Fibroblast of skin of scalp (primary cell): ENCODE measurements around the gene ACAD11. TPM values are rescaled to one million over a fixed set of nuclear protein-coding genes. Genes with fewer than 3 reads are reported as not detected.

Experiments
- DNase-seq: peaks from one replicate; pipeline ENCODE4 v3.0.0-alpha.2; 2013
- polyA plus RNA-seq, 2 experiments: library from polyadenylated mRNA; unstranded; fragments of 120-200 nt; gene quantifications; one replicate each; pipeline ENCODE4 v1.2.1, GENCODE V29; 2013; ENCODE audit not compliant: insufficient read length in 2 of 2

Gene ACAD11, protein sequence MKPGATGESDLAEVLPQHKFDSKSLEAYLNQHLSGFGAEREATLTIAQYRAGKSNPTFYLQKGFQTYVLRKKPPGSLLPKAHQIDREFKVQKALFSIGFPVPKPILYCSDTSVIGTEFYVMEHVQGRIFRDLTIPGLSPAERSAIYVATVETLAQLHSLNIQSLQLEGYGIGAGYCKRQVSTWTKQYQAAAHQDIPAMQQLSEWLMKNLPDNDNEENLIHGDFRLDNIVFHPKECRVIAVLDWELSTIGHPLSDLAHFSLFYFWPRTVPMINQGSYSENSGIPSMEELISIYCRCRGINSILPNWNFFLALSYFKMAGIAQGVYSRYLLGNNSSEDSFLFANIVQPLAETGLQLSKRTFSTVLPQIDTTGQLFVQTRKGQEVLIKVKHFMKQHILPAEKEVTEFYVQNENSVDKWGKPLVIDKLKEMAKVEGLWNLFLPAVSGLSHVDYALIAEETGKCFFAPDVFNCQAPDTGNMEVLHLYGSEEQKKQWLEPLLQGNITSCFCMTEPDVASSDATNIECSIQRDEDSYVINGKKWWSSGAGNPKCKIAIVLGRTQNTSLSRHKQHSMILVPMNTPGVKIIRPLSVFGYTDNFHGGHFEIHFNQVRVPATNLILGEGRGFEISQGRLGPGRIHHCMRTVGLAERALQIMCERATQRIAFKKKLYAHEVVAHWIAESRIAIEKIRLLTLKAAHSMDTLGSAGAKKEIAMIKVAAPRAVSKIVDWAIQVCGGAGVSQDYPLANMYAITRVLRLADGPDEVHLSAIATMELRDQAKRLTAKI
- polyA plus RNA-seq (2013, experiment 1 of 2; ENCODE audit: insufficient read length) = 14.8 TPM
- 16.6 TPM for polyA plus RNA-seq (2013, experiment 2 of 2; ENCODE audit: insufficient read length)

DNA sequence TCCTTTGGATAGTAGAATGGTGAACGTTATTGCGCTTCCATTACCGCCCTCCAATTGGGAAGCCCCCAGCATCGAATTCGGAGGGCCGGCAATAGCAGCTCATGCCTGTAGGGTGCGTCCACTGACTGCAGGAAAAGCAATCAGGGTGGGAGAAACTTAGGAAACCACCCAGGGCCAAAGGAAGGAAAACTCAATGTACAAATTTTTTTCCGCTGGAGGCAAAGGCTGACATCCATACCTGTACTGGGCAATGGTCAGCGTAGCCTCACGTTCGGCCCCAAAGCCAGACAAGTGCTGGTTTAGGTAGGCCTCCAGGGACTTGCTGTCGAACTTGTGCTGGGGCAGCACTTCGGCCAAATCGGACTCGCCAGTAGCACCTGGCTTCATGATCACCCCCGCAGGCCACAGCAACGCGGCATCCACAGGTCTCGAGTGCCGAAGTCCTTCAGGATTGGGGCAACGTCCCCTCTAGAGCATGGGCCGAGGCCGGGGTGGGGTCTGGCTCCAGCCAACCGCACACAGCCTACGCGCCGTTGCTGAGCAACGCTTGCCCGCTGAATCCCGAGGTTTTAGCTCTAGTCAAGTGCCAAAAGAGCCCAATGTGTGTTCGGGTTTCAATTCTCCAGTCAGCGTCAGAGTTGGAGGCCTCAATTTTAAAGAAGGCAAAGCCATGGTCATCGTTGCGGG lies at the start of gene ACAD11:
Gene ACAD11 (minus strand): TSS at position 445 of the 687 bp plus-strand sequence. CDS start 58 bp downstream, at position 387.
- peak; percentile 72 for DNase-seq

DNA sequence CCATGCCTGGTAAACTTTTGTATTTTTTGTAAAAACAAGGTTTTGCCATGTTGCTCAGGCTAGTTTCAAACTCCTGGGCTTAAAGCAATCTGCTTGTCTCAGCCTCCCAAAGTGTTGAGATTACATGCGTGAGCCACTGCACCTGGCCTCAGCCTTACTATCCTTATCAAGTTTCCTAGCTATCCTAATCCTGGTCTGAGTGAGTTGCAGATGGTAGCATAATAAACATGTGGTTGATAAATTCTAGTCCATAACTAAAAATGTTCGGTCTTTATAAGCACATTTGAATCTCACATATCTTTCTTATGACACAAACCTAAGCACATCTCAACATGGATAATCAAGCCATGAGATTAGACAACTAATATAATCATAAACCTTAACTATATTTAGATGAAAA lies 44.1 kb upstream of the ACAD11 start:
- no peak for DNase-seq

DNA sequence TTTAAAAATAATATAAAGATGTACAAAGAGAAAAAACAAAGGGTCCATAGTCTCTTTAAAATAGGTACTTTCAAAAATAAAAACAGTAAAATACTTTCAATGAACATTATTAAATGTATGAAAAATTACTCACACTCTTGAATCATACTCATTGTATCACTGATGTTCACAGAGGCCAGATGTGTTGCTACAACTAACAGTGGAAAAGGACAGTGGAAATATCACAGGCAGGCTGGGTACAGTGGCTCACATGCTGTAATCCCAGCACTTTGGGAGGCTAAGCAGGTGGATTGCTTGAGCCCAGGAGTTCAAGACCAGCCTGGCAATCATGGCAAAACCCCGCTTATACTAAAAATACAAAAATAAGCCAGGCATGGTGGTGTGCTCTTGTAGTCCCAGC lies 35.8 kb upstream of the ACAD11 start:
- no peak for DNase-seq

DNA sequence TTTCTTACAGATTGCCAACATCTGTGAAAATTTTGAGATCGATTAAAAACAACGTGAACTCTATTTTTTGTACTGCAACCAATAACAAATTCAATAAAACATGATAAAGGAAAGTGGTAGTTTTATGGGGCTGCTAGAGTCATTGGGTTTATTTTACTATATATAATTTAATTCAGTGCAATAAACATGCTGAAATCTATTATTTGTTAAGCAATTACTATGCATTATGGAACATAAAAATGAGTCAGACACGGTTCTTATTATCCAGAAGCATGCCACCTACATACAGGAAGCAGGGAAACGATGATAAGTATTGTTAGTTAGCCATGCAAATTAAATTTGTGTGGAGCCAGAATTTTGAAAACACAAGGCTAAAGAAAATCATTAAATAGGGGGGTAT lies 35.4 kb upstream of the ACAD11 start:
- no peak for DNase-seq

DNA sequence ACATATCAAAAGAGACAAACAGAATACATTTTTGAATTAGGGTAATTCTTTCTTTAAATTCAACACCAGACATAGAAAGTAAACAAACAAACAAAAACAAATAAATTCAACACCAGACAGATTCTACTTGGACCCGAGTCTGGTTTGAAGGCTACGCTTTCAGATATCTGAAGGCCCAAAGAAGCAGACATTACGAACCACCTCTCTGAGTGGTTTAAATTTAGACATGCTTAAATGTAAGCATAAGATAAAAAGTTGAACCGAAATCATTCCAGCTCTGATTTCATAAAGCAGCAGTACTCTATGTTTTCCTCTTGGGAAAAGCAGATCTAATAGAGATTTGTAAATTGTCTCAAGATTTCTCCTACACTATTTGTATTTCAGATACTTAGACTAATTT lies 30.4 kb upstream of the ACAD11 start:
- DNase-seq = no peak

DNA sequence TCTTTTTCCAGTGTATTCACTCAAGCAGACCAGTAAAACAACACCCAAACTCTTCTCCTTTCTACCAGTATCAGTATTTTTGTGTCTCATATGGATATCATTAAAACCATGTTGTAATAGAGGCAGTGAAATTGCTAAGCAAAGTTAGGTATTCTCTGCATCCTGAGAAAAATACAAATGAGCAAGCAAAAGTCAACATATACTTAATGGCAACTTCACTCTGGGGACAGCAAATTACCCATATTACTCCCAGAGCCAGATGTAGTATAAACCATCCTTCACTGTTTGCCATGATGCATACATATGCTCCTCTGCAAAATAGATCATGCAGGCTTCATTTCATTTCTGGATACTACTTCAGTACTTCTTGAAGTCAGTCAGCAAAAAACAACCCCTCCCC lies 22.6 kb upstream of the ACAD11 start:
- DNase-seq = no peak

DNA sequence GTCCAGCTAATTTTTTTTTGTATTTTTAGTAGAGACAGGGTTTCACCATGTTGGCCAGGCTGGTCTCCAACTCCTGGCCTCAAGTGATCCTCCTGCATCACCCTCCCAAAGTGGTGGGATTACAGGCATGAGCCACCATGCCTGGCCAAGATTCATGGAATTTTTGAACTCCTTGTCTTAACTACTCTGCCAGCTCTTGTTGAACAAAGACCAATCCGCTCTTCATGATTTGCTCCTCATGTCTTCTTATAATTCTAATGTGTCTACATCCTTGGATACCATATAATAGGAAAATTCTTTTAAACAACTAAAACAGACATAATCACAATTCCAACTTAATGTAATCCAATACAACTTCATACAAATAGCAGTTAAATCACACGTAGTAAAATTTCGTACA lies 21.8 kb upstream of the ACAD11 start:
- DNase-seq = no peak

- no peak for DNase-seq
These were observed 20.3 kb upstream of the ACAD11 start for GRCh38 chr3:132679911-132680310.

DNA sequence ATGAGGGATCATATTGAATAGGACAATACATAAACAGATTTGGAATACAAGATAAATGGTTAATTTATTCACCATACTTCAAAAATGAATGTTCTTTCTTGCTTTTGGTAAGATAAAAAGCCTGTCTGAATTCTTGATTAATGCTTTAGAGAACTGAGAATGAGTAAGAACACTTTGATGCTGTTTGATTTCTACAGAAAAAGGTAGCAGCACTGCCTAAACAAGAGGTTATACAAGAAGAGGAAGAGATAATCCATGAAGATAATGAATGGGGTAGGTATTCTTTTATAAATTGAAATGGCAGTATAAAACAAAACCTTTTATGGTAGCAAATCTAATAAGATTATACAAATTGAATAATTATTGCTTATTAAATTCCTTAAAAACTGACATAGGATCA lies 15.8 kb upstream of the ACAD11 start:
- no peak for DNase-seq

GRCh38 chr3:132669256-132669777 lies 9.7 kb upstream of the ACAD11 start:
- DNase-seq = no peak

DNA sequence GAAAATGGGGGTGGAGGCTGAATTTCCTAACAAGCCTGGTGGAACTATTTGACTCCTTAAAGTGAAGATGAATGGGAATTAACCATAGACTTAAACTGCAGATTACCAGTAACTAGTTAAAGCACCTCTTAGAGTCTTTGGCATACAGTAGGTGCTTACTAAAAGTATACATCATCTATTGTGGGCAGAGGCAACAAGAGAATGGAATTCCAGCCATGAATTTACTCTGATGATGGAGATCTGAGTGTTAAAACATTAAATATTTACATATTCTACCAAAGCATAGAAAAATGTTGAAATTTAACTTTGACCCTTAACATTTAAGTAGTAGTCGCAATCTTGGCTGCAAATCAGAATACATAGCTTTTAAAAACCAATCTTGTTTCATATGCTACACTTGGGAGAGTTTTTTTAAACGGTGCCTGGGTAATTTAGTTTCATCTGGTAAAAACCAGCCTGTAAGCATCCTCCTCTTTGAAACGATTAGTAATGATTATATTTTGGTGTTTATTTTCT lies 5.7 kb upstream of the ACAD11 start:
- DNase-seq = no peak

- DNase-seq = no peak
These were observed 2.6 kb upstream of the ACAD11 start for GRCh38 chr3:132662212-132662611.

DNA sequence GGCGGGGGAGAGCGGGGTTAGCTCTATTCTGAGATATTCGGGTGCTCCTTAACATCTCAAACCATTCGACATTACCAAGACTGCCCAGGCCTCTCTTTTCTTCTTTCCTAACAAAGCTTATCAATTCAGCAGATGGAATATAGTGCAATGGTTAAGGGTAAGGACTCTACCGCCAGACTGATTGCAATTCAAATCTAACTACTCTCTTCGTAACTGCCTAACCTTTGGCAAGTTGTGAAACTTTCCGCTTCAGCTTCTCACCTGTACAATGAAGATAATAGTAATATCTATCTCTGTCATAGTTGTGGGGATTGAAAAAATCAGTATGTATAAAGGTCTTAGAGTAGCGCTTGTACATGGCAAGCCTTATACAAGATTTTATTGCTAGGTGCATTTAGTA lies 1.5 kb upstream of the ACAD11 start:
- DNase-seq = no peak

- peak; percentile 28 for DNase-seq
These were observed 1.1 kb upstream of the ACAD11 start for GRCh38 chr3:132660811-132661070.

GRCh38 chr3:132660052-132660810 lies 622 bp upstream of the ACAD11 start, which contains the start of gene UBA5:
UBA5 (plus strand) TSS chr3:132660329; CDS start chr3:132660538, 209 bp downstream.
- DNase-seq = peak; percentile 68

DNA sequence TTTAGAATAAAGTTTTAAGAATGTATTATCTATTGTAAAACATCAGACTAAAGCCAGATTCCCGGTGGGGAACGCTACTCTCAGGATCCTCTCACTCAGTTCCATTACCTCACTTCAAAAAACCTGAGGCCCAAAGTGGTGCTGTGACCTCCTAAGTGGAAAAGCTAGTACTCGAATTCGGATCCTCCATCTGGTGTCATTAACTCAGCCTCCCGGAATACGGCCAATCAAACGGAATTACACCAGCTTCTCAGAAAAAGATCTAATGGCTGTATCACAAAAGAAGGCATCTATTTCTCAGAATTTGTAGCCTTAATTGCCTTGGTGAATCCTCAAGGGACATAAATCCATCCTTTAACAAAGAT lies 627 bp downstream of the ACAD11 start:
- DNase-seq = no peak

DNA sequence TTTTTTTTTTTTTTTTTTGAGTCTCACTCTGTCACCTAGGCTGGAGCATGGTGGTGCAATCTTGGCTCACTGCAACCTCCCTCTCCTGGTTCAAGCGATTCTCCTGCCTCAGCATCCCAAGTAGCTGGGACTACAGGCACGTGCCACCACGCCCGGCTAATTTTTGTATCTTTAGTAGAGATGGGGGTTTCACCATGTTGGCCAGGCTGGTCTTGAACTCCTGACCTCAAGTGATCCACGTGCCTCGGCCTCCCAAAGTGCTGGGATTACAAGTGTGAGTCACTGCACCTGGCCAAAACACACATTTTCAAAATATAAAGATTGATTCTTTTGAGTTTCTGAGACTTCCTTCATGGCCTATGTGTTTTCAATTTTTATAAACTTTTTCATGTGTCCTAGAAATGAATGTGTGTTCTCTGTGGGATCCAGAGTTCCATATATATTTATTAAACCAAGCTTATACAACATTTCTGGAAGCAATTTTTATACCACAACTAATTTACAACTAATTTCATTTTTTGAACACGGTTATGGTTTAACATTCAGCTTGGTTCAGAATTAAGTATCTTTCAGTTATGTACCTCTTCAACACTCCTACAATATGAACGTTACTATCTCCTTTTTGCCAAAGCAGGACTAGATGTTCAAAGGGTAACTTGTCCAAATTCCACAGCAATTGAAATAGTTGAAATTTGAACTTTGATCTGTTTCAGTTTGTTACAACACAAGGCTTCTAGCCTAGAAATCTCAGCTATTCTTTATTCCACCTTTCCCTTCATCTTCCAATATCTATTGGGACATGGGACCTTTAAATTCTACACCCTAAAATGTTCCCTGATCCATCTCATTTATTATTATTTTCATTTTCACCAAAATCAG lies 1.5 kb downstream of the ACAD11 start:
- DNase-seq = no peak

GRCh38 chr3:132655471-132655870 lies 4.1 kb downstream of the ACAD11 start:
- no peak for DNase-seq

DNA sequence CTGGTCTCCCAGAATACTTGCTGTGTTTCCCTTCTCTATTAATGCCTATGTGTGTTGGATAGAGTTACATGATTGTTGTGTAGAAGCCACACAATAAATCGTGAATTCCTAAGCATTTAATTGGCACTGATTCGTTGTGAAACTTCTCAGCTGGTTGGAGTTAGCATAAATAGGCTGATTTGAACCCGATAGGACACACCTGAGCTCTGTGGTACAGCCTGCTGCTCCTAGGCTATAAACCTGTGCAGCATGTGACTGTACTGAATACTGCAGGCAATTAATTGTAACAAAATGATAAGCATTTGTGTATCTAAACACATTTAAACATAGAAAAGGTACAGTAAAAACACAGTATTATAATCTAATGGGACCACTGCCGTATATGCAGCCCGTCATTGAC lies 4.9 kb downstream of the ACAD11 start:
- no peak for DNase-seq

DNA sequence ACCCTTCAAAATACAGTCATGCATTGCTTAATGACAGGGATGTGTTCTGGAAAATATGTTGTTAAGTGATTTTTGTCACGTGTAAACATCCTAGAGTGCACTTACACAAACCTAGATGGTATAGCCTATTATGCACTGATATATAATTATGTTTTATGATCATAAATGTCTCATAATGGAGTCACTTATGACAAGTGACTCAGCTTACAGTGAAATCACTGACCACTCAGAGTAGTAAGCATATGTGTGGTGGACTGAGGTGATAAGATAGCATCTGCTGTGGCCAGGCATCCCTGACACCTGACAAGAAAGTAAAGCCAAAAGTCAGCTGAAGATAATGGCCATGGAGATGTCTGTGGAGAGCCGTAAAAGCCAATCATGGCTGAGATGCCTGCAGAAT lies 5.4 kb downstream of the ACAD11 start:
- no peak for DNase-seq

GRCh38 chr3:132652640-132653270 lies 6.9 kb downstream of the ACAD11 start:
- peak; percentile 6 for DNase-seq
